Measurements from ENCODE around the gene PRF1.

PRF1 gene

DNA sequence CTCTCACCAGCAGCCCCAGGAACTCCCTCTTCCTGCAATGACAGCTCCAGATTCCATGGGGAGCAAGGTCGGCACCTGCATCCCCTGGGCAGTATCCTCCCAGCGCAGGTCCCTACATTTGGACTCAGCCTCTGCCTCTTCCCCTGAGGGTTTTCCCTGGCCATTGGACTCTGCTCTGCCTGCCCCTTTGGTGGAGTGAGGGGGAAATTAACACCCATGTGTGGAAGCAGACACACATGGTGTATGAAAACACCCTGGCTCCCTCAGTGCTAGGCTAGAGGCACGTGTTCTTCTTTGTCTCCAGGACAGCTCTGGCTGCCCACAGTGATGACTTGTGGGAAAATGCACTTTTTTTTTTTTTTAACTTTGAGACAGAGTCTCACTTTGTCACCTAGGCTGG, 8.4 kb downstream of the PRF1 start:
- no peak overlapping the region for H3K4me3 ChIP-seq (ENCODE audit: control insufficient read depth, low read depth, low read length)
- DNase-seq (ENCODE audit: low read depth): no peak
- TF ChIP-seq, protein P1, sequence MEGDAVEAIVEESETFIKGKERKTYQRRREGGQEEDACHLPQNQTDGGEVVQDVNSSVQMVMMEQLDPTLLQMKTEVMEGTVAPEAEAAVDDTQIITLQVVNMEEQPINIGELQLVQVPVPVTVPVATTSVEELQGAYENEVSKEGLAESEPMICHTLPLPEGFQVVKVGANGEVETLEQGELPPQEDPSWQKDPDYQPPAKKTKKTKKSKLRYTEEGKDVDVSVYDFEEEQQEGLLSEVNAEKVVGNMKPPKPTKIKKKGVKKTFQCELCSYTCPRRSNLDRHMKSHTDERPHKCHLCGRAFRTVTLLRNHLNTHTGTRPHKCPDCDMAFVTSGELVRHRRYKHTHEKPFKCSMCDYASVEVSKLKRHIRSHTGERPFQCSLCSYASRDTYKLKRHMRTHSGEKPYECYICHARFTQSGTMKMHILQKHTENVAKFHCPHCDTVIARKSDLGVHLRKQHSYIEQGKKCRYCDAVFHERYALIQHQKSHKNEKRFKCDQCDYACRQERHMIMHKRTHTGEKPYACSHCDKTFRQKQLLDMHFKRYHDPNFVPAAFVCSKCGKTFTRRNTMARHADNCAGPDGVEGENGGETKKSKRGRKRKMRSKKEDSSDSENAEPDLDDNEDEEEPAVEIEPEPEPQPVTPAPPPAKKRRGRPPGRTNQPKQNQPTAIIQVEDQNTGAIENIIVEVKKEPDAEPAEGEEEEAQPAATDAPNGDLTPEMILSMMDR (IDR thresholded peaks at IDR 0.05; ENCODE audit: control insufficient read depth, insufficient read depth, low read depth, low read length, missing control alignments): no peak

DNA sequence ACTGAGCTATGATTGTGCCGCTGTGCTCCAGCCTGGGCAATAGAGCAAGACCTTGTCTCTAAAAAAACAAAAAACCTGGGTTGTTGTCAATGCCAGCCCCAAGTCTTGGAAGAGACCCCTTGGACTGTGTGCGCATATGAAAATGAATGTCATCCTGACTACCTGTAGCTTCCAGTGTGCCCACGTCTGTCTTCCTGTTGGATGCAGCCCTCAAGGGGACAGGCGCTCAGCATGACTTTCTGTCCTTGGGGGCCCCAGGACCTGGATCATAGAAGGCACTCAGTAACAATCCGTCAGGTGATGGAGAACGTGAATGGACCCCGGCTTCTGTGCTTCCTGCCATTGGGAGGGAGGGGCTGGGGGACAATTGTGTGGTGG, 9.0 kb downstream of the PRF1 start:
- TF ChIP-seq, protein P1 (IDR thresholded peaks at IDR 0.05; ENCODE audit: control insufficient read depth, insufficient read depth, low read depth, low read length, missing control alignments): no peak
- DNase-seq (ENCODE audit: low read depth): no peak
- no peak overlapping the region for H3K4me3 ChIP-seq (ENCODE audit: control insufficient read depth, low read depth, low read length)

DNA sequence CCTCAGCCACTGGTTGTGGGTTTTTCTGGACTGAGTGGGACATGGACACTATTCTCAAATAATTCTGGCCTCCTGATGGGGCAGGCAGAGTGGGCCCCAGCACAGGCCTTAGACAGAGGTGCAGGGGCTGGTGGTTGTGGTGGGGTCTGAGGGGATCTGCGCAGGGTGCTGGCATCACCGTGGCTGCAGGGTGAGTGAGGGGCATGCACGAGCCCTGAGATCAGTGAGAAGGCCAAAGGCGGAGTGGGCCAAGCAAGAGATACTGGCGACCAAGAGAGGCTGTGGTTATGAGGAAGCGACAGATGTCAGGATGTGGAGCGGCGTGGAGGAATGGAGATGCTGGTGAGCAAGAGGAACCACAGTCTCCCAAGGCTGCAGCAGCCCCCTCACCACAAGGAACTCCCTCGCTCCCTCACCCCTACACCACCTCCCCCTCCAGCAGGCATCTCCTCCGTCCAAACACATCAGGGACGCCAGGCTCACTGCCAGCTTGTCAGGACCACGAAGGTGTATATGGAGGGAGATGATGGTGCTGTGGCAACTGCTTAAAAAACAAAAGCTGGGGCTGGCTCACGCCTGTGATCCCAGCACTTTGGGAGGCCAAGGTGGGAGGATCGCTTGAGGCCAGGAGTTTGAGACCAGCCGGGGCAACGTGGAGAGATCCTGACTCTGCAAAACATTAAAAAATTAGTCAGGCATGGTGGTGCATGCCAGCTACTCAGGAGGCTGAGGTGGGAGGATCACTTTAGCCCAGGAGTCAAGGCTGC, 9.6 kb downstream of the PRF1 start:
- H3K4me3 ChIP-seq (ENCODE audit: control insufficient read depth, low read depth, low read length): no peak overlapping the region
- TF ChIP-seq, protein P1 (IDR thresholded peaks at IDR 0.05; ENCODE audit: control insufficient read depth, insufficient read depth, low read depth, low read length, missing control alignments): no peak
- DNase-seq (ENCODE audit: low read depth): no peak

DNA sequence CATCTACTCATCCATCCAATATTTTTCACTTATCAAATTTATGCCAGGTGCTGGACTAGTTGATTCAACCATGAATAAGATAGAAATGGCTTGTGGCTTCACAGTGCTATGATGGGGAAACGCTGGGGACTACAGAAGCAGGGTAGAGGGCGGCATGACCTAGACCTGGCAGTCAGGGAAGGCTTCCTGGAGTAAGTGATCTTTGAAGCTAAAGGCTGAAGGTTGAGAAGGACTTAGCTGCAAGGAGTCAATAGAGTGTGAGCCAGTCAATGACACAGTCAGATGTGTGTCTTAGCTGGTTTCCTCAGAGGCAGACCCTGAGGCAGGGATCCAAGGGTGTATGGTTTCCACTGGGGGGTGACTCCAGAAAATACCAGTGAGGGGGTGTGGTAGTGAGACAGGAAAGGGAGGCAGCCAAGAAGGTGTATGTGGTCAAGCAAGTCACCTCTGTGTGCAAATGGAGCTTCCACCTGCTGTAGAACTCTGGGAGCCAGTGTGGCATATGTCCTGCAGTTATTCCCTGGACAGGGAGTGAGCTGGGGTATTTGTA, 10.3 kb downstream of the PRF1 start:
- no peak for DNase-seq (ENCODE audit: low read depth)
- no peak overlapping the region for H3K4me3 ChIP-seq (ENCODE audit: control insufficient read depth, low read depth, low read length)
- TF ChIP-seq, protein P1 (IDR thresholded peaks at IDR 0.05; ENCODE audit: control insufficient read depth, insufficient read depth, low read depth, low read length, missing control alignments): no peak

DNA sequence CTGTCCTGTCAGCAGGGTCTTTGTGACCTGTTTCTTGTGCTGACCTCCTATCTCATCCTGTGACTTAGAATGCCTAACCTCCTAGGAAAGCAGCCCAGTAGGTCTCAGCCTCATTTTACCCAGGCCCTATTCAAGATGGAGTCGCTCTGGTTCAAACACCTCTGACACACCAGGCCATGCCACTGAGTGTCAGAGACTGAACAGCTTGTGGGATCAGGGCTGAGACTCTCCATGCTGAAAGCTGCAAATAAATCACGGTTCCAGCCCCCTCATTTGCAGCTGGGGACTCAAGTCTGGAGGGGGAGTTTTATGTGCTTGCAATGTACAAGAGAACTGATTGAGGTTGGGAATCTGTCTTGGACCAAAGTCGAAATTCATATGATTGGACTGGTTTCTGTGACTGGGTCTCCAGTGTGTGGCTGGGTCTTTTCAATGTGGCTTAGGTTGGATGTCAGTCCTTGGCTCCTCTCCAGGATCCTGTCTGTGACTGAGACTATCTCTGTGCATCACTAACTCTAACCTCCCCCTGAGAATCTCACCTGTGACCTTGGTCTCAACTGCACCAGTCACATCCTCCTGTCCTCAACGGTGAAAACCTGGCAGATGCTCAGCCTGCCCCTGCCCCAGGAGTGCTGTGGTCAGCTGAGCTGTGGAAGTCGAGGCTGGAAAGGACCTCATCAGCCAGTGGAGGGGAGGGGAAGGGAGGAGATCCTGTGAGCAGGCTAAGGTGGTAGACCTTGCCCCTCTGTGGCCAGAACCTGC, 11.7 kb downstream of the PRF1 start:
- no peak for DNase-seq (ENCODE audit: low read depth)
- TF ChIP-seq, protein P1 (IDR thresholded peaks at IDR 0.05; ENCODE audit: control insufficient read depth, insufficient read depth, low read depth, low read length, missing control alignments): no peak
- H3K4me3 ChIP-seq (ENCODE audit: control insufficient read depth, low read depth, low read length): no peak overlapping the region

DNA sequence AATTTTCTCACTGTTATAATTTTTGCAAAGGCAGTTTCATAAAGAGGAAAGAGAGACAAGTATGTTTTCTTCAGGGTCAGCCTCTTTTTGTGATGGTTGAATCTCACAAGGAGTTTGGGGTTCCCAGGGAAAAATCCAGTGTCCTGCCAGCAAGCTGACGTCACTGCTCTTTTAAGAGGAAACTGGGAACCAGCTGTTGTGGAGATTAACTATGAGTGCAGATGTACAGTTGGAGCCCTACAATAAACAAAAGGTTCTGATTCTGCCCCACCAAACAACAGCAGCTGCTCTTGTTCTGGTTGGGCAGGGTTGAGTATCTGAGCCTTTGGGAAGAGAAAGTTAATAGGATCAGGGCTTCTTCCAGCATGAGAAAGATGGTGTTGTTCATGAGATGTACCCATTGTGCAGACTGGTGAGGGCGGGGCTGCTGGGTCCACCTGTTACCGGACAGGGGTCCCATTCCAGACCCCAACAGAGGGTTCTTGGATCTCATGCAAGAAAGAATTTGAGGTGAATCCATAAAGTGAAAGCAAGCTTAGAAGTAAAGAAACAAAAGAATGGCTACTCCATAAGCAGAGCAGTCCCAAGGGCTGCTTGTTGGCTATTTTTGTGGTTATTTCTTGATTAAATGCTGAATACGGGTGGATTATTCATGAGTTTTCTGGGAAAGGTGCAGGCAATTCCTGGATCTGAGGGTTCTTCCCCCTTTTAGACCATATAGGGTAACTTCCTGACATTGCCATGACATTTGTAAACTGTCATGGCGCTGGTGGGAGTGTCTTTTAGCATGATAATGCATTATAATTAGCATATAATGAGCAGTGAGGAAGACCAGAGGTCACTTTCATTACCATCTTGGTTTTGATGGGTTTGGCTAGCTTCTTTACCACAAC, 12.5 kb downstream of the PRF1 start:
- H3K4me3 ChIP-seq (ENCODE audit: control insufficient read depth, low read depth, low read length): no peak overlapping the region
- no peak for DNase-seq (ENCODE audit: low read depth)
- TF ChIP-seq, protein P1 (IDR thresholded peaks at IDR 0.05; ENCODE audit: control insufficient read depth, insufficient read depth, low read depth, low read length, missing control alignments): no peak
